HepG2 (cell line): ENCODE data around the gene PAM16. TPM values are rescaled to one million over a fixed set of nuclear protein-coding genes. Genes with fewer than 3 reads are reported as not detected.
A peak's percentile ranks its signal among the peaks of the same experiment; 100 is the strongest.

ENCODE experiments used
- ARID2 ChIP-seq: sonication (generic); formaldehyde crosslinking; IDR thresholded peaks from 2 replicates; pipeline ENCODE4 v1.8.1; 2022; ENCODE audit warnings: mild to moderate bottlenecking, missing genetic modification reagents, borderline replicate concordance
- CBFB ChIP-seq: sonication (generic); formaldehyde crosslinking; IDR thresholded peaks from 2 replicates; pipeline ENCODE4 v1.4.0; 2020; ENCODE audit warnings: missing genetic modification reagents
- CCAR2 ChIP-seq: fragments of 200-400 bp; formaldehyde crosslinking; optimal IDR thresholded peaks from 2 replicates; pipeline ENCODE3; 2018; ENCODE audit warnings: low read depth, mild to moderate bottlenecking, low read length, moderate library complexity
- FLYWCH1 ChIP-seq: sonication (generic); formaldehyde crosslinking; IDR thresholded peaks from 2 replicates; pipeline ENCODE4 v1.8.1; 2023; ENCODE audit warnings: mild to moderate bottlenecking, missing genetic modification reagents
- GABPB1 ChIP-seq: IDR thresholded peaks from 2 replicates; pipeline ENCODE4 v1.6.1; 2016; ENCODE audit warnings: mild to moderate bottlenecking, missing genetic modification reagents, moderate library complexity, missing compliant biosample characterization
- KLF6 ChIP-seq: IDR thresholded peaks from 2 replicates; pipeline ENCODE4 v1.8.0; 2016; ENCODE audit warnings: missing biosample characterization, missing genetic modification reagents
- MAZ ChIP-seq, 2 experiments: sonication (generic) in 1 of 2; formaldehyde crosslinking in 1 of 2; IDR thresholded peaks; 2 replicates each; pipeline versions ENCODE4 v1.5.0 to v1.6.1; 2012 to 2020; ENCODE audit warnings: low read depth in 2 of 2, mild to moderate bottlenecking in 2 of 2, borderline replicate concordance in 1 of 2, improper control_type of control experiment in 1 of 2, low read length in 1 of 2, missing genetic modification reagents in 1 of 2, moderate library complexity in 1 of 2
- MTA3 ChIP-seq: sonication (generic); formaldehyde crosslinking; IDR thresholded peaks from 2 replicates; pipeline ENCODE4 v1.4.0; 2020; ENCODE audit warnings: missing genetic modification reagents
- NONO ChIP-seq, 2 experiments: fragments of 450-650 bp in 1 of 2; sonication (generic) in 1 of 2; formaldehyde crosslinking in 1 of 2; IDR thresholded peaks in 1 of 2; conservative IDR thresholded peaks in 1 of 2; 2 replicates each; pipeline versions ENCODE4 v1.6.1 to v1.8.0; 2017 to 2022; ENCODE audit warnings: mild to moderate bottlenecking in 1 of 2, missing genetic modification reagents in 1 of 2, moderate library complexity in 1 of 2
- NRL ChIP-seq: sonication (generic); formaldehyde crosslinking; IDR thresholded peaks from 2 replicates; pipeline ENCODE4 v1.5.0; 2020; ENCODE audit warnings: missing genetic modification reagents, mild to moderate bottlenecking, moderate library complexity, borderline replicate concordance
- PAXIP1 ChIP-seq: sonication (generic); formaldehyde crosslinking; conservative IDR thresholded peaks from 2 replicates; pipeline ENCODE4 v1.4.0; 2020; ENCODE audit warnings: mild to moderate bottlenecking, missing genetic modification reagents, moderate library complexity
- PPARG ChIP-seq: conservative IDR thresholded peaks from 2 replicates; pipeline ENCODE4 v1.6.1; 2016; ENCODE audit warnings: missing biosample characterization, missing genetic modification reagents
- SMAD3 ChIP-seq: sonication (generic); formaldehyde crosslinking; IDR thresholded peaks from 2 replicates; pipeline ENCODE4 v1.4.0; 2020; ENCODE audit warnings: missing genetic modification reagents
- TBX3 ChIP-seq: fragments of 450-650 bp; IDR thresholded peaks from 2 replicates; pipeline ENCODE4 v1.6.1; 2017; ENCODE audit warnings: antibody characterized with exemption, mild to moderate bottlenecking, inconsistent platforms, borderline replicate concordance
- XBP1 ChIP-seq: sonication (generic); formaldehyde crosslinking; IDR thresholded peaks from 2 replicates; pipeline ENCODE4 v1.5.0; 2020; ENCODE audit warnings: missing genetic modification reagents
- ZBTB21 ChIP-seq: sonication (generic); formaldehyde crosslinking; IDR thresholded peaks from 2 replicates; pipeline ENCODE4 v1.4.0; 2020; ENCODE audit warnings: missing genetic modification reagents
- ZNF335 ChIP-seq: sonication (generic); formaldehyde crosslinking; IDR thresholded peaks from 2 replicates; pipeline ENCODE4 v1.4.0; 2020; ENCODE audit warnings: missing genetic modification reagents
- ZNF496 ChIP-seq: sonication (generic); formaldehyde crosslinking; IDR thresholded peaks from 2 replicates; pipeline ENCODE4 v1.8.1; 2023; ENCODE audit warnings: mild to moderate bottlenecking, moderate library complexity, missing genetic modification reagents; ENCODE audit not compliant: insufficient replicate concordance
- ZNF547 ChIP-seq: sonication (generic); formaldehyde crosslinking; IDR thresholded peaks from 2 replicates; pipeline ENCODE4 v1.5.1; 2020; ENCODE audit warnings: mild to moderate bottlenecking, missing genetic modification reagents
- ZNF556 ChIP-seq: sonication (generic); formaldehyde crosslinking; IDR thresholded peaks from 2 replicates; pipeline ENCODE4 v1.4.0; 2020; ENCODE audit warnings: mild to moderate bottlenecking, missing genetic modification reagents, borderline replicate concordance
- ZNF674 ChIP-seq: sonication (generic); formaldehyde crosslinking; IDR thresholded peaks from 2 replicates; pipeline ENCODE4 v1.5.0; 2020; ENCODE audit warnings: low read depth, mild to moderate bottlenecking, missing genetic modification reagents
- ZNF737 ChIP-seq: sonication (generic); formaldehyde crosslinking; IDR thresholded peaks from 2 replicates; pipeline ENCODE4 v1.5.0; 2020; ENCODE audit warnings: missing genetic modification reagents, mild to moderate bottlenecking, borderline replicate concordance
- ZNF790 ChIP-seq: sonication (generic); formaldehyde crosslinking; IDR thresholded peaks from 2 replicates; pipeline ENCODE4 v1.8.0; 2022; ENCODE audit warnings: missing genetic modification reagents, mild to moderate bottlenecking, borderline replicate concordance
- polyA plus RNA-seq, 8 experiments: library from polyadenylated mRNA; depleted of rRNA in 3 of 8; stranded (reverse) in 7 of 8; unstranded in 1 of 8; fragments of >200 nt; fragmentation: Illumina TruSeq in 4 of 8; extraction: Trizol in 4 of 8; gene quantifications; 2 replicates each; pipeline versions ENCODE4 v1.2.1 to v1.2.3, GENCODE V29; 2011 to 2016; ENCODE audit warnings: low read depth in 4 of 8, missing spikeins in 1 of 8, mixed read lengths in 1 of 8; ENCODE audit not compliant: insufficient read depth in 1 of 8
- total RNA-seq, 5 experiments: library from RNA; depleted of rRNA; stranded (reverse); fragments of >200 nt; fragmentation: Illumina TruSeq; extraction: Trizol; gene quantifications; 2 replicates each; pipeline ENCODE4 v1.2.3, GENCODE V29; 2016; ENCODE audit warnings: low read depth in 1 of 5
- TF ChIP-seq, protein P1 (sequence below): sonication (generic); formaldehyde crosslinking; IDR thresholded peaks from 2 replicates; pipeline ENCODE4 v1.5.0; 2020; ENCODE audit warnings: missing genetic modification reagents, mild to moderate bottlenecking, borderline replicate concordance
- TF ChIP-seq, protein P2 (sequence below): IDR thresholded peaks from 2 replicates; pipeline ENCODE4 v1.6.1; 2016; ENCODE audit warnings: low read depth, borderline replicate concordance

Gene PAM16
- total and polyA plus RNA-seq, 2 of the 13 experiments (the other 11 are each of a cell fraction or from before 2014, with no cell fraction given) = 51.5 to 51.8 TPM

- TF ChIP-seq PAXIP1 (peak; percentile 74), ZNF556 (peak; percentile 45; the same call in 1 of the 2 replicates), KLF6 (CRISPR knock-in tag) (peak; percentile 71), XBP1 (CRISPR knock-in tag) (no peak), TBX3 (no peak), ZNF547 (CRISPR knock-in tag) (peak; percentile 71), MAZ (IDR thresholded peaks at IDR 0.05; ENCODE audit: borderline replicate concordance, low read depth, low read length) (peak; percentile 68; the same call in 1 of the 2 replicates), MAZ (CRISPR knock-in tag; IDR thresholded peaks at IDR 0.05; ENCODE audit: low read depth) (peak; percentile 95), MTA3 (no peak), GABPB1 (CRISPR knock-in tag) (peak; percentile 74), ZBTB21 (CRISPR knock-in tag) (no peak), SMAD3 (CRISPR knock-in tag) (no peak), NONO (IDR thresholded peaks at IDR 0.05) (no peak), NONO (CRISPR knock-in tag; conservative IDR thresholded peaks at IDR 0.05) (peak; percentile 68; the same call in 1 of the 2 replicates), NRL (CRISPR knock-in tag) (no peak), CCAR2 (no peak), PPARG (CRISPR knock-in tag) (no peak), CBFB (CRISPR knock-in tag) (peak; percentile 50; the same call in 1 of the 2 replicates), ZNF790 (CRISPR knock-in tag) (no peak), FLYWCH1 (CRISPR knock-in tag) (no peak), ZNF674 (CRISPR knock-in tag) (no peak), ZNF496 (CRISPR knock-in tag) (no peak), ZNF335 (peak; percentile 36; the same call in 1 of the 2 replicates), ZNF737 (CRISPR knock-in tag) (no peak), ARID2 (CRISPR knock-in tag) (no peak)
- TF ChIP-seq, protein P1, sequence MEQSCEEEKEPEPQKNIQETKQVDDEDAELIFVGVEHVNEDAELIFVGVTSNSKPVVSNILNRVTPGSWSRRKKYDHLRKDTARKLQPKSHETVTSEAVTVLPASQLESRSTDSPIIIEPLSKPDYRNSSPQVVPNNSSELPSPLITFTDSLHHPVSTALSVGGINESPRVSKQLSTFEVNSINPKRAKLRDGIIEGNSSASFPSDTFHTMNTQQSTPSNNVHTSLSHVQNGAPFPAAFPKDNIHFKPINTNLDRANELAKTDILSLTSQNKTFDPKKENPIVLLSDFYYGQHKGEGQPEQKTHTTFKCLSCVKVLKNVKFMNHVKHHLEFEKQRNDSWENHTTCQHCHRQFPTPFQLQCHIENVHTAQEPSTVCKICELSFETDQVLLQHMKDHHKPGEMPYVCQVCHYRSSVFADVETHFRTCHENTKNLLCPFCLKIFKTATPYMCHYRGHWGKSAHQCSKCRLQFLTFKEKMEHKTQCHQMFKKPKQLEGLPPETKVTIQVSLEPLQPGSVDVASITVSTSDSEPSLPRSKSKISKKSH (CRISPR knock-in tag) = no peak; the same call in 1 of the 2 replicates
- TF ChIP-seq, protein P2, sequence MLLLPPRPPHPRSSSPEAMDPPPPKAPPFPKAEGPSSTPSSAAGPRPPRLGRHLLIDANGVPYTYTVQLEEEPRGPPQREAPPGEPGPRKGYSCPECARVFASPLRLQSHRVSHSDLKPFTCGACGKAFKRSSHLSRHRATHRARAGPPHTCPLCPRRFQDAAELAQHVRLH (CRISPR knock-in tag) = peak; percentile 89
Observed at GRCh38 chr16:4328046-4328781, 22.9 kb downstream of the PAM16 start (continued).
